ENCODE data around the gene MALRD1. TPM values are rescaled to one million over a fixed set of nuclear protein-coding genes. Genes with fewer than 3 reads are reported as not detected.

Gene MALRD1
- total and polyA plus RNA-seq, 2 experiments from 2014 or later: 17.8 to 52.6 TPM

- no peak overlapping the region for H3K27ac ChIP-seq
These were observed 700.7 kb downstream of the MALRD1 start for GRCh38 chr10:19749185-19749729.

DNA sequence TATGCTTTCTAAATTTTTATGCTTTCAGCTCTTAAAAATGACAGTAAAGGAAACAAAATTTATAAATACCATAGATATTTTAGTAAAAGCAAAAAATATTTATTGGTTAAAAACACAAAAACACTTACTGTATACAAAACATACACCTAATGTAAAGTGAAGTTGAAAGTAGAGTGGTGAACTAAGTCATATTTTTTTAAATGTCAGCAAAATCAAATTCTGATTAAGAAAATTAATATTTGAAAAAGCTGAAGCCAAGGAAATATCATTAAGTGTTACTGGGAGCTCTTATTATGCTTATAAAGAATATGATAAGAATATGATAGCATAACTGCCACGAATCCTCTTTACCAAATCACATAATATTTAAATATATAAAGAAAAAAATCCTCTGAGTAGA lies 702.4 kb downstream of the MALRD1 start:
- H3K9me2 ChIP-seq (replicated peaks; ENCODE audit: insufficient read depth): no peaks in the 10 kb centered on the region
- 87% methylated on average over 1 of the region's 1 CpG for WGBS (ENCODE audit: low lambda C conversion rate, missing lambda C conversion rate)
- no peaks in the 10 kb centered on the region for H4K20me1 ChIP-seq (ENCODE audit: insufficient read depth, poor library complexity, severe bottlenecking)
- H2AFZ ChIP-seq: no peak overlapping the region
- TF ChIP-seq EZH2phosphoT487 (IDR thresholded peaks at IDR 0.05; ENCODE audit: low read depth, severe bottlenecking, unreplicated experiment): no peak
- TF ChIP-seq EZH2 (IDR thresholded peaks at IDR 0.05; ENCODE audit: borderline replicate concordance): no peak
- no peak for TF ChIP-seq CTCF (IDR thresholded peaks at IDR 0.05; ENCODE audit: poor library complexity)
- DNase-seq (ENCODE audit: low spot score): no peak
- no peak overlapping the region for H3K4me2 ChIP-seq
- H3K27me3 ChIP-seq: no peaks in the 10 kb centered on the region
- H3K36me3 ChIP-seq (replicated peaks; ENCODE audit: insufficient read depth, low read depth): no peaks in the 10 kb centered on the region
- no peaks in the 10 kb centered on the region for H3K4me1 ChIP-seq (ENCODE audit: insufficient read depth)
- no peak overlapping the region for H3K4me3 ChIP-seq
- no peaks in the 10 kb centered on the region for H3K79me2 ChIP-seq
- H3K9me3 ChIP-seq (ENCODE audit: low read depth): no peaks in the 10 kb centered on the region
- no peak overlapping the region for H3K27ac ChIP-seq

More at GRCh38 chr10:19749185-19749729, 700.7 kb downstream of the MALRD1 start:
- Histone ChIP-seq H3K4me2 (no peak overlapping the region), H3K9me2 (replicated peaks; ENCODE audit: insufficient read depth) (no peaks in the 10 kb centered on the region), H4K20me1 (ENCODE audit: insufficient read depth, poor library complexity, severe bottlenecking) (no peaks in the 10 kb centered on the region), H3K4me3 (no peak overlapping the region), H3K27me3 (no peaks in the 10 kb centered on the region), H3K36me3 (replicated peaks; ENCODE audit: insufficient read depth, low read depth) (no peaks in the 10 kb centered on the region), H2AFZ (no peak overlapping the region), H3K9me3 (ENCODE audit: low read depth) (no peaks in the 10 kb centered on the region), H3K4me1 (ENCODE audit: insufficient read depth) (no peaks in the 10 kb centered on the region), H3K79me2 (no peaks in the 10 kb centered on the region)
- no peak for DNase-seq (ENCODE audit: low spot score)
- TF ChIP-seq CTCF (IDR thresholded peaks at IDR 0.05; ENCODE audit: poor library complexity) (no peak), EZH2 (IDR thresholded peaks at IDR 0.05; ENCODE audit: borderline replicate concordance) (no peak)

GRCh38 chr10:19756919-19757318 lies 708.3 kb downstream of the MALRD1 start:
- Histone ChIP-seq H2AFZ (no peak overlapping the region), H4K20me1 (ENCODE audit: insufficient read depth, poor library complexity, severe bottlenecking) (no peaks in the 10 kb centered on the region), H3K27me3 (no peaks in the 10 kb centered on the region), H3K36me3 (replicated peaks; ENCODE audit: insufficient read depth, low read depth) (no peaks in the 10 kb centered on the region), H3K9me2 (replicated peaks; ENCODE audit: insufficient read depth) (no peaks in the 10 kb centered on the region), H3K4me3 (no peak overlapping the region), H3K4me2 (no peak overlapping the region), H3K79me2 (no peaks in the 10 kb centered on the region), H3K27ac (no peak overlapping the region), H3K4me1 (ENCODE audit: insufficient read depth) (no peaks in the 10 kb centered on the region), H3K9me3 (ENCODE audit: low read depth) (no peaks in the 10 kb centered on the region)
- TF ChIP-seq CTCF (IDR thresholded peaks at IDR 0.05; ENCODE audit: poor library complexity) (no peak), EZH2 (IDR thresholded peaks at IDR 0.05; ENCODE audit: borderline replicate concordance) (no peak), EZH2phosphoT487 (IDR thresholded peaks at IDR 0.05; ENCODE audit: low read depth, severe bottlenecking, unreplicated experiment) (no peak)
- DNase-seq (ENCODE audit: low spot score): no peak
- WGBS (ENCODE audit: low lambda C conversion rate, missing lambda C conversion rate): 75% methylated on average over 3 of the region's 3 CpGs

DNA sequence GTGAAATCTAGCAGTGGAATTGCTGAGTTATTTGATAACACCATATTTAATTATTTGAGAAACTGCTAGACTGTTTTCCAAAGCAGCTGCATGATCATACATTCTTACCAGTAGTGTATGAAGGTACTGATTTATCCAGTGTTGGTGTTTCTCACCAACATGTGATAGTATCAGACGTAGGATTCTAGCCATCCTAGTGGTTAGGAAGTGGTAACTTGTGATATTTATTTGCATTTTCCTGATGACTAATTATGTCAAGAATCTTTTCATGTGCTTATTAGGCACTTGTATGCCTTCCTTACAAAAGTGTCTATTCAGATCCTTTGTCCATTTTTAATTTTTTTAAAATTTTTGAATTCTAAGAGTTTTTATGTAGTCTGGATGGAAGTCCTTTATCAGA lies 713.4 kb downstream of the MALRD1 start:
- no peak overlapping the region for H3K27ac ChIP-seq
- no peaks in the 10 kb centered on the region for H3K79me2 ChIP-seq
- no peak for TF ChIP-seq EZH2 (IDR thresholded peaks at IDR 0.05; ENCODE audit: borderline replicate concordance)
- TF ChIP-seq EZH2phosphoT487 (IDR thresholded peaks at IDR 0.05; ENCODE audit: low read depth, severe bottlenecking, unreplicated experiment): no peak
- TF ChIP-seq CTCF (IDR thresholded peaks at IDR 0.05; ENCODE audit: poor library complexity): no peak
- DNase-seq (ENCODE audit: low spot score): no peak
- no peaks in the 10 kb centered on the region for H3K9me3 ChIP-seq (ENCODE audit: low read depth)
- H3K4me2 ChIP-seq: no peak overlapping the region
- WGBS (ENCODE audit: low lambda C conversion rate, missing lambda C conversion rate): 93% methylated on average over 1 of the region's 1 CpG
- H3K4me1 ChIP-seq (ENCODE audit: insufficient read depth): no peaks in the 10 kb centered on the region
- H3K36me3 ChIP-seq (replicated peaks; ENCODE audit: insufficient read depth, low read depth): no peaks in the 10 kb centered on the region
- no peaks in the 10 kb centered on the region for H4K20me1 ChIP-seq (ENCODE audit: insufficient read depth, poor library complexity, severe bottlenecking)
- no peak overlapping the region for H3K4me3 ChIP-seq
- H2AFZ ChIP-seq: no peak overlapping the region
- H3K9me2 ChIP-seq (replicated peaks; ENCODE audit: insufficient read depth): no peaks in the 10 kb centered on the region
- H3K27me3 ChIP-seq: no peaks in the 10 kb centered on the region
